ENCODE data around the gene EYA4. TPM values are rescaled to one million over a fixed set of nuclear protein-coding genes. Genes with fewer than 3 reads are reported as not detected.

EYA4 gene
- total RNA-seq, 2 donors from 2014 or later: 0.11 to 0.26 TPM

DNA sequence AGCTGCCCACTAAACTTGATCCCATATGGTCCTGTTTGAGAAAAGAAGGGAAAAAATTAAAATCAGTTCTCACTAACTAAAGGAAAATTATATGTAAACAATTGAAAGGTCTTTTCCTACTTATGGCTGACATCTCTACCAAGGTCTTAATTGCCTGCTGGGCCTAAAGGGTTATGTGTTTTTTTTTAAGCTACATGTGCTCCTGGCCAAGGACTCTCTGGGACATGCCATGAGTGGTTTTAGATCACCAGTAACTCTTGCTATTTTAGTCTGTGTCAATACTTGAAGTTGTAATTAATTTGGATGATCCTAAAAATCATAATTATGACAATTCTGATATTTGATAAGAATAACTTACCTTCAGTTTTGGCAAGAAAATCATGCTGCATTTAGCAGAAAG is 35.9 kb upstream of the EYA4 start:
- no peak for TF ChIP-seq CTCF (conservative IDR thresholded peaks at IDR 0.05)

DNA sequence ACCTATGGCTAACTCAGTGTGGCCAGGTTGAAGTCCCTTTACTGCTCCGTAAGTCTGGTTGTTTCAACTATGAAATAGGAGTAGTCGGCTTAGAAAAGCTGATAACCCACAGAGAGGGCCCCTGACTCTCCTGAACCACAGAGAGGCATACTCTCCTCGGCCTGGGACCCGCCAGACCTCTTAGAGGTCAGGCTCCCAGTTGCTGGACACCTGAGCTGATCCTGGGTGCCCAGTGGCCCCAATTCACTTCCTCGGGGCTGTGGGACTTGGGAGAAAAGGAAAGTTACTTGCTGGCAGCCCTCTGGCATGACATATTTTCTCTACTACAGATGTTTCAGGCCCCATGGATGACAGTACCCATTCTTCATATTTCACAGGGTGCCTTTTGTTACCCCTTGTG is 34.2 kb upstream of the EYA4 start:
- Histone ChIP-seq H3K27me3 (ENCODE audit: control insufficient read depth, insufficient read depth, low read length, poor library complexity, severe bottlenecking) (no peaks in the 10 kb centered on the region), H3K9me3 (ENCODE audit: control insufficient read depth, low read length) (no peaks in the 10 kb centered on the region), H3K36me3 (ENCODE audit: control insufficient read depth, insufficient read depth, low read length) (no peaks in the 10 kb centered on the region), H3K27ac (ENCODE audit: low read depth, low read length) (no peak overlapping the region), H3K4me3 (ENCODE audit: low read length) (no peak overlapping the region), H3K4me1 (ENCODE audit: control insufficient read depth, insufficient read depth, low read length) (no peaks in the 10 kb centered on the region), H3K9ac (ENCODE audit: extremely low read depth, low read length, poor library complexity, severe bottlenecking) (no peak overlapping the region)
- no peak for TF ChIP-seq CTCF (conservative IDR thresholded peaks at IDR 0.05)
- H3K27me3 Mint-ChIP-seq (ENCODE audit: insufficient read depth): no peaks in the 10 kb centered on the region
- 92 to 100% methylated on average over 2 to 5 of the region's 5 CpGs for WGBS, 2 experiments (ENCODE audit: insufficient coverage in 1 of 2, insufficient read length in 1 of 2)
- no peaks in the 10 kb centered on the region for H3K36me3 Mint-ChIP-seq (ENCODE audit: low read depth)
- H3K9me3 Mint-ChIP-seq: peaks cover 9% of the 10 kb centered on the region
- no peak overlapping the region for H3K27ac Mint-ChIP-seq
- no peak overlapping the region for H3K4me3 Mint-ChIP-seq
- no peak for DNase-seq
- H3K4me1 Mint-ChIP-seq: no peaks in the 10 kb centered on the region

More for the DNA sequence above, 35.9 kb upstream of the EYA4 start:
- Mint-ChIP-seq H3K4me3 (no peak overlapping the region), H3K27ac (no peak overlapping the region), H3K36me3 (ENCODE audit: low read depth) (no peaks in the 10 kb centered on the region), H3K9me3 (peaks cover 9% of the 10 kb centered on the region), H3K27me3 (ENCODE audit: insufficient read depth) (no peaks in the 10 kb centered on the region), H3K4me1 (no peaks in the 10 kb centered on the region)
- H3K27ac ChIP-seq (ENCODE audit: low read depth, low read length): no peak overlapping the region
- no peak overlapping the region for H3K4me3 ChIP-seq (ENCODE audit: low read length)
- H3K9ac ChIP-seq (ENCODE audit: extremely low read depth, low read length, poor library complexity, severe bottlenecking): no peak overlapping the region
- H3K9me3 ChIP-seq (ENCODE audit: control insufficient read depth, low read length): no peaks in the 10 kb centered on the region
- no peaks in the 10 kb centered on the region for H3K36me3 ChIP-seq (ENCODE audit: control insufficient read depth, insufficient read depth, low read length)
- H3K27me3 ChIP-seq (ENCODE audit: control insufficient read depth, insufficient read depth, low read length, poor library complexity, severe bottlenecking): no peaks in the 10 kb centered on the region
- no peak for DNase-seq
- no peaks in the 10 kb centered on the region for H3K4me1 ChIP-seq (ENCODE audit: control insufficient read depth, insufficient read depth, low read length)

- no peak for TF ChIP-seq CTCF (conservative IDR thresholded peaks at IDR 0.05)
- Mint-ChIP-seq H3K27me3 (ENCODE audit: insufficient read depth) (no peaks in the 10 kb centered on the region), H3K36me3 (ENCODE audit: low read depth) (no peaks in the 10 kb centered on the region), H3K4me1 (no peaks in the 10 kb centered on the region), H3K9me3 (peaks cover 9% of the 10 kb centered on the region), H3K27ac (no peak overlapping the region), H3K4me3 (no peak overlapping the region)
- H3K4me1 ChIP-seq (ENCODE audit: control insufficient read depth, insufficient read depth, low read length): no peaks in the 10 kb centered on the region
- no peaks in the 10 kb centered on the region for H3K9me3 ChIP-seq (ENCODE audit: control insufficient read depth, low read length)
- H3K36me3 ChIP-seq (ENCODE audit: control insufficient read depth, insufficient read depth, low read length): no peaks in the 10 kb centered on the region
- H3K9ac ChIP-seq (ENCODE audit: extremely low read depth, low read length, poor library complexity, severe bottlenecking): no peak overlapping the region
- DNase-seq: no peak
- H3K4me3 ChIP-seq (ENCODE audit: low read length): no peak overlapping the region
- H3K27ac ChIP-seq (ENCODE audit: low read depth, low read length): no peak overlapping the region
- H3K27me3 ChIP-seq (ENCODE audit: control insufficient read depth, insufficient read depth, low read length, poor library complexity, severe bottlenecking): no peaks in the 10 kb centered on the region
Observed at GRCh38 chr6:133207754-133208153, 33.4 kb upstream of the EYA4 start.

All from endodermal cell (in vitro differentiated cells).